22Rv1 (cell line): ENCODE results near the gene LDLRAD4.

ENCODE experiments used
- H3K27ac ChIP-seq: fragments of 450-650 bp; 2 replicates; pipeline ENCODE4 v1.5.1; 2017
- ZFX ChIP-seq: fragments of 450-650 bp; IDR thresholded peaks from 2 replicates; pipeline ENCODE4 v1.6.1; 2017; ENCODE audit warnings: antibody characterized with exemption, borderline replicate concordance
- TF ChIP-seq, protein P1 (sequence below): fragments of 450-650 bp; IDR thresholded peaks from 2 replicates; pipeline ENCODE4 v1.5.1; 2017; ENCODE audit warnings: mild to moderate bottlenecking

LDLRAD4 gene

DNA sequence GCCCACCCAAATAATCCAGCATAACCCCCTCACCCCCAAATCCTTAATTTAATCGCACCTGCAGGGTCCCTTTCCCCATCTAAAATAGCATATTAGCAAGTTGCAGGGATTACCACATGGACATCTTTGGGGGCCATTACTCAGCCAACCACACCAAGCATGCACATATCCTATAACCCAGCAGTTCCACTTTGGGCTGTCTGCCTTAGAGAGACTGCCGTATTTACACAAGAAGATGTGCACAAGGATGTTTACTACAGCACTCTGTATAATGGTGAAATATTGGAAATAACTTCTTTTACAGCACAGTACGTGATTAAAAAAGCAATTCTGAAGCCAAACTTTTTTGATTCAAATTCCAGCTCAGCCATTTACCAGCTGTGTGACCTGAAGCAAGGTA is 17.3 kb upstream of the LDLRAD4 start:
- no peak overlapping the region for H3K27ac ChIP-seq
- TF ChIP-seq, protein P1, sequence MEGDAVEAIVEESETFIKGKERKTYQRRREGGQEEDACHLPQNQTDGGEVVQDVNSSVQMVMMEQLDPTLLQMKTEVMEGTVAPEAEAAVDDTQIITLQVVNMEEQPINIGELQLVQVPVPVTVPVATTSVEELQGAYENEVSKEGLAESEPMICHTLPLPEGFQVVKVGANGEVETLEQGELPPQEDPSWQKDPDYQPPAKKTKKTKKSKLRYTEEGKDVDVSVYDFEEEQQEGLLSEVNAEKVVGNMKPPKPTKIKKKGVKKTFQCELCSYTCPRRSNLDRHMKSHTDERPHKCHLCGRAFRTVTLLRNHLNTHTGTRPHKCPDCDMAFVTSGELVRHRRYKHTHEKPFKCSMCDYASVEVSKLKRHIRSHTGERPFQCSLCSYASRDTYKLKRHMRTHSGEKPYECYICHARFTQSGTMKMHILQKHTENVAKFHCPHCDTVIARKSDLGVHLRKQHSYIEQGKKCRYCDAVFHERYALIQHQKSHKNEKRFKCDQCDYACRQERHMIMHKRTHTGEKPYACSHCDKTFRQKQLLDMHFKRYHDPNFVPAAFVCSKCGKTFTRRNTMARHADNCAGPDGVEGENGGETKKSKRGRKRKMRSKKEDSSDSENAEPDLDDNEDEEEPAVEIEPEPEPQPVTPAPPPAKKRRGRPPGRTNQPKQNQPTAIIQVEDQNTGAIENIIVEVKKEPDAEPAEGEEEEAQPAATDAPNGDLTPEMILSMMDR = no peak
- no peak for TF ChIP-seq ZFX

DNA sequence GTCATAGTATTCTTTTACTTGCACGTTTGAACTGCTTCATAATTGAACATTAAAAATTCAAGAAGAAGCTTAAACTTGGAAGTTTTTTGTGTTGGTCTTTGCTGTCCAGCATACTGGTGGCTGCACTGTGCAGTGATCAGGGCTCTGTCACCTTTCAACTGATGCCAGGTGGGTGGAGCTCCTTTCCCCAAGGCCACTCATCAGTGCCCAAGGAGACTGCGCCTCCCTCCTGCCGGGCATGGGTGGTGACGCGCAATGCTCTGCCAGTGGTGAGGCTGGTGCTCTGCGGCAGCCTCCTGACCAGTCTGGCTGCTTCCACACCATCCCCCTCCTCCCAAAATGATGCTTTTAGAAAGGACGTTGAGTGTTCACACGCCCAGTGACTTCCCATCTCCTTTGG is 16.0 kb upstream of the LDLRAD4 start:
- no peak overlapping the region for H3K27ac ChIP-seq
- TF ChIP-seq ZFX = no peak
- TF ChIP-seq, protein P1 = no peak

DNA sequence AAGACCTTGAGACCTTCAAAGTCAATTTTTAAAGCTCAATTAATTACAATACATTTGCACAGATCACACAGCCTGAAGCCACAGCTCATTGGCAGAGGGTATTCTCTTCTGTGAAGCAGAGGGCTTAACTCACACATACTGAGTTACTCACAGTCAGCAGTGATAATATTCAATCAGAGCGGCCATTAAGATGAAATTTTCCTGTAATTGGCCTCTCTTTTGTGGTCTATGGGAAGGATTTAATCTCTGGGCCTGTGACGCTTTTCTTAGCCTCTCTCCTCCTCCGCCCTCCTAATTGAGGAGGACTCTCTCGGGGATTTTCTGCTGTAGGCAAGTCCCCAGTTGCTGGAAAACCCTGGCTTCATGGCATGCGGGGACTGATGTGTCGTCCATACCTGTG is 12.3 kb upstream of the LDLRAD4 start:
- H3K27ac ChIP-seq = no peak overlapping the region
- TF ChIP-seq ZFX = no peak
- TF ChIP-seq, protein P1 = no peak

DNA sequence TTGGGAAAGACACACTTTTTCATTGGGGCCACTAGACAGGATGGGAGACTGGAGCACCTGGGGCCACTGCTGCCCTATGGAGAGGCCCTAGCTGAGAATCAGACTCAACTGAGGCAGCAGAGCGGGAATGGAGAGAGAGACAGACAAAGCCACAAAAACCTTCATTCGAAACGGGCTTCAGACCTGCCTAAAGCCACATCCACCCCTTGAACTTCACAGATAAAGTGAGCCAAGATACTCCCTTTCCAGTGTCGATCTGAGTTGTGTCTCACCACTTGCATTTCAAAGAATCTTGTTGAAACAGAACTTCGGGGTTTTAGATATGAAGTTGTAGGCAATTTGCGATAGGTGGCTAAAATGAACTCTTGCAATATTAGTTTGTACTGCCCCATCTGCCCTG is 11.3 kb upstream of the LDLRAD4 start:
- TF ChIP-seq, protein P1 = no peak
- TF ChIP-seq ZFX = no peak
- no peak overlapping the region for H3K27ac ChIP-seq

DNA sequence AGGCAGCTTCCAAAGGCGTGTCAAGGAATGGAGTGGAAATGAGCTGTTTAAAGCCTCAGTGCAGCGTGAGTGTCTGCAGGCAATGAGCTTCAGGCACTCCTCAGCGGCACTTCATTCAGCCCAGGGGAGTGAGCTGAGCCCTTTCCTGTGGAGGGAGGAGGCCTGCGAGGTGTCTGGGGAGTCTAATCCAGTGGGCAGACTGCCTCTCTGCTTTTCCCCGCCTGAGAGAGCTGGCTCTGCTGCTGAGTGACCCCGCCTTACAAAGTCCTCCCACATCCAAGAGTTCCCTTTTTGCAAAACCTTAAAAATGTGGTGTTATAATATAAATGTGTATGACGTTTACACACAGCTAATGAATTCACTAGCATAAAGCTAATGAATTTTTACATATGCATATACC is 7.0 kb upstream of the LDLRAD4 start:
- H3K27ac ChIP-seq = no peak overlapping the region
- TF ChIP-seq ZFX = no peak
- TF ChIP-seq, protein P1 = no peak

DNA sequence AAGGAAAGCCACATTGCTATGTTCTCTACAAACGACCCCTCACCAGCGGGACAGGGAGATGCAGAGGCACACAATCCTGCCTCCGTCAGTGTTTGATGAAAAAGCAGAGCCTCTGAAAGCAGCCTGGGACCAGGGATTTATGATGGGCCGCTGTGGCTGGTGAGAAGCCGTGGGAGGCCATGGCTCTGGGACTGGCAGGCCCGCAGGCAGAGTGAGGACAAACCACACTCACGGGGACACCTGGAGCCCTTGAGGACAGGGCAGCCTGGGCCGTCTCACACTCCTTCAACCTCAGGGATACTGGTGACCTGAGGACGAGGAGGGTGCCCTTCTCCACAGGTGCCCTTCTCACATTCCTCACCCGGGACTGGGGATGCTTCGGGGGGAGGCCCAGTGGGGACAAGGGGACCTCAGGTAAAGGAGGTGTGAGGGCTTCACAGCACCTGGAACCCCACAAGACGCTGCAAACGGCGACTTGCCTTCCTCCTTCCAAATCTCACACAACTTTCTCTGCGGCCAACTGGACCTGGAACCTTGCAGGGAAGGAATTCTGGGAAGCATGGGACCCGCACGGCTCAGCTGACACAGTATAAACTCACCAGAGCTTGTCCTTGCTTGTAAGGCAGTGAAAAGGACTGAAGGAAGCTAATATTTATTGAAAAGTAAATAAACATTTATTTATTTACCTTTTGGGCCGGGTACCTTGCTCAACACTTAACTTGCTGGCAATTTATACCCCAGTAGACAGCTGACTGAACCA is 5.3 kb upstream of the LDLRAD4 start:
- H3K27ac ChIP-seq = no peak overlapping the region
- no peak for TF ChIP-seq ZFX
- TF ChIP-seq, protein P1 = no peak

DNA sequence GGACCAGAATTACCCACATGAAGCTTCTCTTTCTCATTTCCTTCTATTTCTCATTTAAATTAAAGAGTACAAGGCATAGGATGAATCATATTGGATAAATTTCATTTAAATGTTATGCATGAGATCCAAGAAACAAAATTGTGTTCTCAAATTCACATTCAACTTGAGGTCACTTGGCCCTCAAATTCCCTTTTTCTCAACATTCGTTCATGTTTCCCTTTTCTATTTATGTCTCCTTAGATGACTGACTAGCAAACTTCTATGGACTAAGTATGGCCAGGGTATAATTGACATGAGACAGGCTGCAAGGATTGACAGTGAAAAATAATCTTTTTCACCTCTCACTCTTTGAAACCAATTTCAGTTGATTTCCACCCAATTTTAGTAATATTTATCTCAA is 4.0 kb upstream of the LDLRAD4 start:
- H3K27ac ChIP-seq = no peak overlapping the region
- TF ChIP-seq ZFX = no peak

DNA sequence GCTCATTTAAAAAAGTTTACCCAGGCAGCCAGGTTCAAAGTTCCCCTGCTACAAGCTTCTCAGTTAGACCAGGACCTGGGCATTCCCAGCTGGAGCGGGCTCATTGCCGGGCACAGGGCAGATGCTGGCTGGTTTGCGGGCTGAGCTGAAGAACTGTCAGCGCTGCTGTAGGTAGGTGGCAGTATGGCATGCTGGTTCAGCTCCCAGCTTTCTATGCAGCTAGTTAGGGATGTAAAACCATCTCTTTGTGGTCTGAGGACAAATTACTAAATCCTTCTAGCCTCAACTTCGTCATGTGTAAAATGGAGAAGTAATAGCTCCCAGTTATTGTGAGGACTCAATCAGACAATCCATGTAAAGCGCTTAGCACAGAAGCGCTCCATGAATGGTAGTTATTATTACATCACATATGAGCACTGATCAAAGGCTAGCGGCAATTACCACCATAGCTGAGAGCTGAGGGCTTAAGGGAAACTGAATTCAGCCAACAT is 2.4 kb upstream of the LDLRAD4 start:
- TF ChIP-seq ZFX = no peak
- TF ChIP-seq, protein P1 = peak; percentile 79
- no peak overlapping the region for H3K27ac ChIP-seq
